CD4-positive, alpha-beta T cell treated with Interleukin-21 for 1 hour (primary cell): ENCODE data around the gene SNAPC1.
A peak's percentile ranks its signal among the peaks of the same experiment; 100 is the strongest.

Source experiments
- DNase-seq: peaks from one replicate; pipeline ENCODE4 v3.0.0-alpha.2; 2020

SNAPC1 gene

GRCh38 chr14:61812347-61813095, 50.3 kb downstream of the SNAPC1 start, which contains the start of gene SYT16:
Gene SYT16 (plus strand): TSS chr14:61812703.
- no peak for DNase-seq

- no peak for DNase-seq
Measured at GRCh38 chr14:61813096-61813606, 50.9 kb downstream of the SNAPC1 start.

GRCh38 chr14:61822458-61822857, 60.2 kb downstream of the SNAPC1 start:
- DNase-seq = no peak

GRCh38 chr14:61832783-61833182, 70.6 kb downstream of the SNAPC1 start:
- no peak for DNase-seq

- DNase-seq = no peak
Measured at GRCh38 chr14:61836184-61836583, 74.0 kb downstream of the SNAPC1 start.

- no peak for DNase-seq
Measured at GRCh38 chr14:61836807-61837206, 74.6 kb downstream of the SNAPC1 start.

GRCh38 chr14:61837336-61838229, 75.4 kb downstream of the SNAPC1 start:
- DNase-seq = peak; percentile 76

- no peak for DNase-seq
Measured at GRCh38 chr14:61838661-61839245, 76.5 kb downstream of the SNAPC1 start.

- no peak for DNase-seq
Measured at GRCh38 chr14:61839507-61839906, 77.3 kb downstream of the SNAPC1 start.

- no peak for DNase-seq
Measured at GRCh38 chr14:61841145-61841544, 78.9 kb downstream of the SNAPC1 start.
